ENCODE data around the gene MORF4L2.

The MORF4L2 gene

GRCh38 chrX:103638479-103639346, 47.8 kb downstream of the MORF4L2 start:
- peak; percentile 86 for ATAC-seq

- no peak for ATAC-seq
- TF ChIP-seq ZNF70 (CRISPR knock-in tag; IDR thresholded peaks at IDR 0.05) (no peak), ZFP30 (CRISPR knock-in tag; IDR thresholded peaks at IDR 0.05) (no peak), TCF4 (CRISPR knock-in tag; IDR thresholded peaks at IDR 0.05; ENCODE audit: borderline replicate concordance) (no peak), RARB (CRISPR knock-in tag; IDR thresholded peaks at IDR 0.05) (no peak)
Measured at GRCh38 chrX:103637604-103638338, 48.7 kb downstream of the MORF4L2 start.

- no peak for ATAC-seq
- no peak for TF ChIP-seq PPARA (CRISPR knock-in tag; IDR thresholded peaks at IDR 0.05; ENCODE audit: borderline replicate concordance)
- TF ChIP-seq SNAI2 (CRISPR knock-in tag; IDR thresholded peaks at IDR 0.05), result no peak
- TF ChIP-seq POU6F1 (CRISPR knock-in tag; IDR thresholded peaks at IDR 0.05; ENCODE audit: borderline replicate concordance, low read depth), result no peak
- no peak for TF ChIP-seq GLIS3 (CRISPR knock-in tag; IDR thresholded peaks at IDR 0.05)
- TF ChIP-seq TSHZ2 (CRISPR knock-in tag; IDR thresholded peaks at IDR 0.05), result no peak
- no peak for TF ChIP-seq OSR1 (CRISPR knock-in tag; IDR thresholded peaks at IDR 0.05)
- no peak for TF ChIP-seq ISL1 (CRISPR knock-in tag; IDR thresholded peaks at IDR 0.05)
- no peak for TF ChIP-seq ESRRG (CRISPR knock-in tag; IDR thresholded peaks at IDR 0.05)
- no peak for TF ChIP-seq ZNF565 (CRISPR knock-in tag; conservative IDR thresholded peaks at IDR 0.05; ENCODE audit: low read depth)
- TF ChIP-seq ZFP3 (CRISPR knock-in tag; IDR thresholded peaks at IDR 0.05), result no peak
- TF ChIP-seq RARB (CRISPR knock-in tag; IDR thresholded peaks at IDR 0.05), result no peak
- TF ChIP-seq TCF4 (CRISPR knock-in tag; IDR thresholded peaks at IDR 0.05; ENCODE audit: borderline replicate concordance), result no peak
- TF ChIP-seq ARNTL (CRISPR knock-in tag; IDR thresholded peaks at IDR 0.05; ENCODE audit: borderline replicate concordance, low read depth), result no peak
- TF ChIP-seq CREB5 (CRISPR knock-in tag; IDR thresholded peaks at IDR 0.05; ENCODE audit: low read depth), result no peak
- TF ChIP-seq ZFP30 (CRISPR knock-in tag; IDR thresholded peaks at IDR 0.05), result no peak
- no peak for TF ChIP-seq ZC3H10 (CRISPR knock-in tag; IDR thresholded peaks at IDR 0.05)
- no peak for TF ChIP-seq ZNF8 (CRISPR knock-in tag; IDR thresholded peaks at IDR 0.05)
- no peak for TF ChIP-seq BACH2 (CRISPR knock-in tag; IDR thresholded peaks at IDR 0.05; ENCODE audit: borderline replicate concordance)
- TF ChIP-seq CSDC2 (CRISPR knock-in tag; IDR thresholded peaks at IDR 0.05), result no peak
Measured at GRCh38 chrX:103635436-103635835, 51.1 kb downstream of the MORF4L2 start.

GRCh38 chrX:103631145-103631544, 55.4 kb downstream of the MORF4L2 start:
- ATAC-seq, result no peak
- no peak for TF ChIP-seq CREB5 (CRISPR knock-in tag; IDR thresholded peaks at IDR 0.05; ENCODE audit: low read depth)
- TF ChIP-seq POU6F1 (CRISPR knock-in tag; IDR thresholded peaks at IDR 0.05; ENCODE audit: borderline replicate concordance, low read depth), result no peak
- TF ChIP-seq ZNF565 (CRISPR knock-in tag; conservative IDR thresholded peaks at IDR 0.05; ENCODE audit: low read depth), result no peak
- TF ChIP-seq ZFP30 (CRISPR knock-in tag; IDR thresholded peaks at IDR 0.05), result no peak
- no peak for TF ChIP-seq GLIS3 (CRISPR knock-in tag; IDR thresholded peaks at IDR 0.05)
- no peak for TF ChIP-seq OSR1 (CRISPR knock-in tag; IDR thresholded peaks at IDR 0.05)
- TF ChIP-seq ISL1 (CRISPR knock-in tag; IDR thresholded peaks at IDR 0.05), result no peak
- TF ChIP-seq TSHZ2 (CRISPR knock-in tag; IDR thresholded peaks at IDR 0.05), result no peak
- TF ChIP-seq ZFP3 (CRISPR knock-in tag; IDR thresholded peaks at IDR 0.05), result no peak
- TF ChIP-seq ZNF70 (CRISPR knock-in tag; IDR thresholded peaks at IDR 0.05), result no peak
- TF ChIP-seq PPARA (CRISPR knock-in tag; IDR thresholded peaks at IDR 0.05; ENCODE audit: borderline replicate concordance), result no peak
- TF ChIP-seq BACH2 (CRISPR knock-in tag; IDR thresholded peaks at IDR 0.05; ENCODE audit: borderline replicate concordance), result no peak
- TF ChIP-seq SNAI2 (CRISPR knock-in tag; IDR thresholded peaks at IDR 0.05), result no peak
- TF ChIP-seq ARNTL (CRISPR knock-in tag; IDR thresholded peaks at IDR 0.05; ENCODE audit: borderline replicate concordance, low read depth), result no peak

All from SK-N-SH treated with all-trans-retinoic acid at 6 μM for 48 hours (cell line).